PC-9 (cell line): ENCODE measurements around the gene PHACTR3.
"Not testable (repeated sequence)": the region's sequence is repeated elsewhere in the genome, so short reads cannot be mapped to it uniquely, and the experiment has no call there.

Experiments
- CTCF ChIP-seq: fragments of 200-600 bp; sonication (generic); conservative IDR thresholded peaks from 2 replicates; pipeline ENCODE4 v1.6.1; 2017; ENCODE audit warnings: mixed run types, antibody characterized with exemption, mild to moderate bottlenecking, moderate library complexity
- EZH2 ChIP-seq: fragments of 200-600 bp; sonication (generic); IDR thresholded peaks from 2 replicates; pipeline ENCODE4 v1.8.0; 2017; ENCODE audit warnings: antibody characterized with exemption, low read depth

GRCh38 chr20:59618585-59618984 is 14.2 kb downstream of the PHACTR3 start:
- not testable (repeated sequence) for TF ChIP-seq CTCF, EZH2
